Activated T-helper 1 cell treated with anti-CD3 and anti-CD28 coated beads, Interleukin-12 subunit alpha, Interleukin-12 subunit beta, Interleukin-2, Interleukin-4 antibody, amounts not matched to agents 30 ng/mL and 10 ng/mL and 1 ng/mL, durations not matched to agents 14 hours and 24 hours and 36 hours (primary cell): ENCODE data around the gene RRP36. TPM values are rescaled to one million over a fixed set of nuclear protein-coding genes. Genes with fewer than 3 reads are reported as not detected.
A peak's percentile ranks its signal among the peaks of the same experiment; 100 is the strongest.

Source experiments
- DNase-seq: peaks from one replicate; pipeline ENCODE4 v3.0.0; 2021; ENCODE audit warnings: low spot score
- H3K27ac Mint-ChIP-seq: one replicate; pipeline ENCODE4 v1.8.0; 2021; ENCODE audit warnings: mild to moderate bottlenecking, mixed read lengths
- H3K27me3 Mint-ChIP-seq: one replicate; pipeline ENCODE4 v1.8.0; 2022; ENCODE audit warnings: mild to moderate bottlenecking, moderate library complexity, mixed read lengths; ENCODE audit not compliant: insufficient read depth
- H3K36me3 Mint-ChIP-seq: one replicate; pipeline ENCODE4 v1.8.0; 2021; ENCODE audit warnings: low read depth, mixed read lengths
- H3K4me1 Mint-ChIP-seq: one replicate; pipeline ENCODE4 v1.8.0; 2021; ENCODE audit warnings: low read depth, mixed read lengths
- H3K4me3 Mint-ChIP-seq: one replicate; pipeline ENCODE4 v1.8.0; 2021; ENCODE audit warnings: mild to moderate bottlenecking, moderate library complexity, mixed read lengths
- H3K9me3 Mint-ChIP-seq: one replicate; pipeline ENCODE4 v1.8.0; 2021; ENCODE audit warnings: mixed read lengths
- intact Hi-C: fragments of 100-400 bp; cut with micrococcal nuclease; formaldehyde crosslinking; loops from one replicate; pipeline ENCODE4 v1.15.1; 2024
- total RNA-seq: library from RNA; stranded (reverse); gene quantifications from 2 replicates; pipeline ENCODE4 v1.2.3, GENCODE V29; 2022

Gene RRP36
- total RNA-seq, 1 donor from 2014 or later = 86.1 TPM

DNA sequence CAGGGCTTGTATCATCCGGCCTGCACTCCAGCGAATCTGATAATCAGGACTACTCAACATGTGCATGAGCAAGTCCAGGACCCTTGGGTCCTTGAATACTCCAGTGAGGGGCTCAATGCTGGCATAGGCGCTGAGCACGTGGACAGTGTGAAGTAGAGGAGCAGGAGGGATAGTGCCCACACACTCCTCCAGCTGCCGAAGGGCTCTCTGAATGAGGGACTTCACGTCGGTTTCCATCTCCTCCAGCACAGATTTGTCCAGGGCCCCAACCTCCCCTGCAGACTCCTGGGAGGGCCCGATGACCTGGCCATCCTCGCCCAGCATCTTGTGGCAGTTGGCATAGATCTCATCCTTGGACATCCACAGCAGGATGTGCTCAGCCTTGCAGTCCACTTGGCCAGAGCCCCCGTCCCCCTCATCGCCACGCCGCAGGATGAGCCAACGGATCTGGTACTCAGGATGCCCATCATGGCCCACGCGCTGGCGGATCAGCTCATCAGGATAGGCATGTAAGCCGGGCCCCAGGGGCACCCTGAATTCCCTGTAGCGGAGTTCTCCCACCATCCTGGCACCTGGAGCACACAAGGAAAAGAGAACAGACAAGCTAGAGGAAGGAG, 30.9 kb downstream of the RRP36 start:
- Mint-ChIP-seq H3K27ac (peak overlapping the region; percentile 98), H3K4me3 (peak overlapping the region; percentile 99), H3K9me3 (no peaks in the 10 kb centered on the region), H3K4me1 (peaks cover 41% of the 10 kb centered on the region), H3K27me3 (no peaks in the 10 kb centered on the region), H3K36me3 (peaks cover 35% of the 10 kb centered on the region)
- DNase-seq = no peak
- intact Hi-C loops = loop anchor here (2.0 to 10.0 kb wide), 5 partner anchors 268 to 1335 kb away; partner anchors contain the start of genes BICRAL, CDC5L, POLH and POLR1C

DNA sequence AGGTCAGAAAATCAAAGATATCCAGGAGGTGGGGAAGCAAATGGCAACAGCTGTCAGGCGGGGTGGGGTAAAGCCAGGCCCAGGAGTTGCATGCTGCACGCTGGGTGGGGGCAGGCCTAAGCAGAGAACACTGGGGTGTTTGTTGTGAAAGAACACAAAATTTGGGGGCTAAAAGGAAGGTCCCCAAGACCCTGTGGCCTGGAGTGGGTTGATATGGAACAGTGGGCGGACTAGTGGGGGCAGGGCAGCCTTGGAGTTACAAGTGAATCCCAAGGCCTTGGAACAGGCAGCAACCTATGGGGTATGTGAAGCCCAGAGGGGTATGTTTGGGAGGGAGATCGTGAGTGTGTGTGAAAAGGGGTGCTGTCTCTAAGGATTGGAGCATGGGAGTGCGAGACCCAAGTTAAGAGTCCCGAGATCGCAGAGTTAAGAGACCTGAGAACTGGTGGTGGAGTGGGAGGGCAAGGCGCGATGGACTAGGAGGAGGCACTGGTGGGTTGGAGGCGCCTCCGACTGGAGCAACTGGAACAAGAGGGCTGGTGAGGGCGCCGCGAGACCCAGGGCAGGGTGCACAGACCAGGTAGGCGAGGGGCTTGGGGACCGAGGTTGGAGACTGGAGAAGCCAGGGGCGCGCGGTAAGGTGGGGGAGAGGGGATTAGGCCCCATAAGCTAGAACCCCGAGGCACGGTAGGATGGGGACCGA, 31.6 kb downstream of the RRP36 start:
- no peaks in the 10 kb centered on the region for H3K9me3 Mint-ChIP-seq
- H3K4me1 Mint-ChIP-seq = peaks cover 46% of the 10 kb centered on the region
- peak overlapping the region; percentile 99 for H3K4me3 Mint-ChIP-seq
- intact Hi-C loops = loop anchor here (1.0 to 10.0 kb wide), 9 partner anchors 39 to 1334 kb away; partner anchors contain the start of genes BICRAL, CDC5L, CNPY3 and GTPBP2
- DNase-seq = no peak
- H3K27me3 Mint-ChIP-seq = no peaks in the 10 kb centered on the region
- H3K27ac Mint-ChIP-seq = peak overlapping the region; percentile 98
- peaks cover 38% of the 10 kb centered on the region for H3K36me3 Mint-ChIP-seq

- peak within 1 kb of the TSS; percentile 98 for H3K27ac Mint-ChIP-seq
- H3K4me3 Mint-ChIP-seq = peak within 1 kb of the TSS; percentile 99
- H3K36me3 Mint-ChIP-seq = peaks cover 38% of the 10 kb centered on the region
- peak; percentile 89 for DNase-seq
- intact Hi-C loops = loop anchor here (1.0 to 10.0 kb wide), 9 partner anchors 39 to 1334 kb away; partner anchors contain the start of genes BICRAL, CDC5L, CNPY3 and GTPBP2
- H3K4me1 Mint-ChIP-seq = peaks cover 53% of the 10 kb centered on the region
- H3K27me3 Mint-ChIP-seq = no peaks in the 10 kb centered on the region
- H3K9me3 Mint-ChIP-seq = no peaks in the 10 kb centered on the region
Observed at GRCh38 chr6:43053545-43054205, 32.3 kb downstream of the RRP36 start, which contains the start of gene CUL7. Gene CUL7, minus strand, starts transcription at chr6:43053851. Its CDS starts 1,063 bp downstream, at chr6:43052788.

- Mint-ChIP-seq H3K27me3 (no peaks in the 10 kb centered on the region), H3K36me3 (peaks cover 38% of the 10 kb centered on the region), H3K4me3 (peak overlapping the region; percentile 99), H3K4me1 (peaks cover 60% of the 10 kb centered on the region), H3K27ac (peak overlapping the region; percentile 98), H3K9me3 (no peaks in the 10 kb centered on the region)
- DNase-seq = no peak
- intact Hi-C loops = loop anchor here (5.0 to 10.0 kb wide), 3 partner anchors 270 to 1333 kb away; partner anchors contain the start of genes BICRAL, CDC5L, POLH and XPO5
Observed at GRCh38 chr6:43054206-43054943, 33.0 kb downstream of the RRP36 start.

- no peak overlapping the region for H3K4me3 Mint-ChIP-seq
- H3K27me3 Mint-ChIP-seq = no peaks in the 10 kb centered on the region
- peak overlapping the region; percentile 21 for H3K27ac Mint-ChIP-seq
- no peak for DNase-seq
- intact Hi-C loops = loop anchor here (5.0 to 10.0 kb wide), 4 partner anchors 171 to 1159 kb away; partner anchors contain the start of genes BICRAL, DNPH1, POLH and USP49
- peaks cover 67% of the 10 kb centered on the region for H3K4me1 Mint-ChIP-seq
- H3K9me3 Mint-ChIP-seq = no peaks in the 10 kb centered on the region
- H3K36me3 Mint-ChIP-seq = peaks cover 27% of the 10 kb centered on the region
Observed at GRCh38 chr6:43055966-43056365, 34.5 kb downstream of the RRP36 start.

DNA sequence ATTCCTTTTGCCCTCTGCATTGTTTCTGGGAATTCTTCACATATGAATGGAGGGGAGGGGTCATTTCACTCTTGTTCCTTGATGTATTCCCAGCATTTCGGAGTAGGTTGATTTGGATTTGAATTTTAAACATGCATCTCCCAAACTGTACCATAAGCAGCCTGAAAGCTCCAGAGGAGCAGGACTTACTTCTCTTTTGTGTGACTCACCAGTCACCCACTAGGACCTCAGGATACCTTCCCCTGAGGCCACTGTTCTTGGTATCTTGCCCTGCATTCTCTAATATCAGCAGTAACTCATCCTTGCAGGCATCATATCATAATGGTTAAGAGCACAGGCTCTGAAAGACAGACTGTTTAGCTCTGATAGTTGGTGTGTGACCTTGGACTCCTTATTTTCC, 37.1 kb downstream of the RRP36 start:
- Mint-ChIP-seq H3K4me3 (peak overlapping the region; percentile 96), H3K36me3 (peaks cover 18% of the 10 kb centered on the region)

GRCh38 chr6:43059168-43060033, 38.0 kb downstream of the RRP36 start, which contains the start of the genes KLC4 and MRPL2:
Gene KLC4, plus strand, starts transcription at chr6:43059631. Its CDS starts 1,705 bp downstream, at chr6:43061336.
Gene MRPL2, minus strand, starts transcription at chr6:43059434. Its CDS starts 53 bp downstream, at chr6:43059381.
- Mint-ChIP-seq H3K9me3 (no peaks in the 10 kb centered on the region), H3K36me3 (peaks cover 16% of the 10 kb centered on the region), H3K4me3 (peak within 1 kb of the TSS; percentile 96), H3K4me1 (peaks cover 41% of the 10 kb centered on the region), H3K27ac (peak within 1 kb of the TSS; percentile 98), H3K27me3 (no peaks in the 10 kb centered on the region)
- intact Hi-C loops = loop anchor here (1.0 to 10.0 kb wide), 13 partner anchors 45 to 1162 kb away; partner anchors contain the start of genes ABCC10, BICRAL, CNPY3 and DNPH1
- DNase-seq = peak; percentile 96

More for the DNA sequence above, 37.1 kb downstream of the RRP36 start:
- DNase-seq = no peak
- H3K4me1 Mint-ChIP-seq = peaks cover 48% of the 10 kb centered on the region
- intact Hi-C loops = loop anchor here (2.0 to 10.0 kb wide), 5 partner anchors 169 to 1161 kb away; partner anchors contain the start of genes BICRAL, DNPH1, POLH and TJAP1
- H3K9me3 Mint-ChIP-seq = no peaks in the 10 kb centered on the region
- no peaks in the 10 kb centered on the region for H3K27me3 Mint-ChIP-seq
- H3K27ac Mint-ChIP-seq = peak overlapping the region; percentile 98

GRCh38 chr6:43060034-43060754, 38.8 kb downstream of the RRP36 start:
- H3K27me3 Mint-ChIP-seq = no peaks in the 10 kb centered on the region
- H3K4me3 Mint-ChIP-seq = peak overlapping the region; percentile 96
- no peak for DNase-seq
- peaks cover 41% of the 10 kb centered on the region for H3K4me1 Mint-ChIP-seq
- peaks cover 16% of the 10 kb centered on the region for H3K36me3 Mint-ChIP-seq
- peak overlapping the region; percentile 98 for H3K27ac Mint-ChIP-seq
- intact Hi-C loops = no loop called here
- no peaks in the 10 kb centered on the region for H3K9me3 Mint-ChIP-seq

GRCh38 chr6:43060755-43061633, 39.6 kb downstream of the RRP36 start:
- peaks cover 10% of the 10 kb centered on the region for H3K36me3 Mint-ChIP-seq
- H3K9me3 Mint-ChIP-seq = no peaks in the 10 kb centered on the region
- DNase-seq = no peak
- peaks cover 39% of the 10 kb centered on the region for H3K4me1 Mint-ChIP-seq
- peak overlapping the region; percentile 96 for H3K4me3 Mint-ChIP-seq
- intact Hi-C loops = no loop called here
- no peaks in the 10 kb centered on the region for H3K27me3 Mint-ChIP-seq
- H3K27ac Mint-ChIP-seq = peak overlapping the region; percentile 35

- peaks cover 6% of the 10 kb centered on the region for H3K36me3 Mint-ChIP-seq
- no peaks in the 10 kb centered on the region for H3K27me3 Mint-ChIP-seq
- intact Hi-C loops = no loop called here
- peaks cover 35% of the 10 kb centered on the region for H3K4me1 Mint-ChIP-seq
- no peak for DNase-seq
- no peaks in the 10 kb centered on the region for H3K9me3 Mint-ChIP-seq
- no peak overlapping the region for H3K27ac Mint-ChIP-seq
- H3K4me3 Mint-ChIP-seq = no peak overlapping the region
Observed at GRCh38 chr6:43061861-43062260, 40.4 kb downstream of the RRP36 start.
